ENCODE measurements around the gene TATDN3.
"Not testable (repeated sequence)": the region's sequence is repeated elsewhere in the genome, so short reads cannot be mapped to it uniquely, and the experiment has no call there.

Gene TATDN3

DNA sequence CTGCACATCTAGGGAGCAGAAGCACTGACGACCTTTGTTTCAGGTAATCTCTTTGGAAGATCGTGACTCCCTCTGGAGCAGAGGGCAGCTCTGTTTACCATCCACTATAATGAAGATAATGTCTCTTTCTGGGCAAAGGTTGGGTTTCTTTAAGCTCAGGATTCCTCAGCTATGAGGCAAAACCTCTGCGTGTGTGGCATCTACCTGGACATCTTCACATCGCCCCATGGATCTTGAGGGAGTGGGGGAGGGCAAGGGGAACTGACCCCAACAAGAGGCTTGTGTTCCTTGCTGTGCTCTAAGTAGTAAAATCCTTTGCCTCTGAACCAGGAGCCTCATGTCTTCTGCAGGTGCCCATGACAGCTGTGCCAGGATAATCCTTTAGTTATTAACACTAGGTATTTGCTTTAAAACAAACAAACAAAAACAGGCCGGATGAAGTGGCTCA lies 36.2 kb downstream of the TATDN3 start:
- H3K4me3 ChIP-seq: no peak overlapping the region
- H3K27ac ChIP-seq: no peak overlapping the region
- H3K36me3 ChIP-seq (ENCODE audit: insufficient read depth, low read length): no peaks in the 10 kb centered on the region
- H3K9ac ChIP-seq (ENCODE audit: insufficient read length): no peak overlapping the region
- peaks cover 8% of the 10 kb centered on the region; the same call in 1 of the 2 replicates for H3K9me3 ChIP-seq (ENCODE audit: low read depth, low read length)
- TF ChIP-seq POLR2AphosphoS5 (IDR thresholded peaks at IDR 0.05; ENCODE audit: borderline replicate concordance, low read depth, low read length) (no peak), FOXP2 (optimal IDR thresholded peaks at IDR 0.05; ENCODE audit: control extremely low read depth, extremely low read length, insufficient read depth) (no peak), EZH2 (IDR thresholded peaks at IDR 0.05) (no peak)
- DNase-seq (ENCODE audit: low read depth, low spot score): no peak

DNA sequence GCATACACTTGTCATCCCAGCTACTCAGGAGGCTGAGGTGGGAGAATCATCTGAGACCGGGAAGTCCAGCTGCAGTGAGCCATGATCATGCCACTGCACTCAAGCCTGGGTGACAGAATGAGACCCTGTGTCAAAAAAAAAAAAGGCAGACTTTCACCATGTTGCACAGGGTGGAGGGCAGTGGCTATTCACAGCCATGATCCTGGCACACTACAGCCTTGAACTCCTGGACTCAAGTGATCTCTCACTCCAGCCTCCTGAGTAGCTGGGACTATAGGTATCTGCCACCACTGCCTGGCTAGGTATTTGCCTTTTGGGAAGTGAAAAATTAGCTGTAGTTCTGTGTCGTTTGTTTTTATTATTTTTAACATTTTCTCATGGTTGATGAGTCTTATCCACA lies 36.7 kb downstream of the TATDN3 start:
- H3K36me3 ChIP-seq (ENCODE audit: insufficient read depth, low read length): no peaks in the 10 kb centered on the region
- no peak for DNase-seq (ENCODE audit: low read depth, low spot score)
- H3K4me3 ChIP-seq: no peak overlapping the region
- H3K27ac ChIP-seq: no peak overlapping the region
- H3K9me3 ChIP-seq (ENCODE audit: low read depth, low read length): peaks cover 8% of the 10 kb centered on the region; the same call in 1 of the 2 replicates
- TF ChIP-seq EZH2 (IDR thresholded peaks at IDR 0.05) (no peak), POLR2AphosphoS5 (IDR thresholded peaks at IDR 0.05; ENCODE audit: borderline replicate concordance, low read depth, low read length) (no peak), FOXP2 (optimal IDR thresholded peaks at IDR 0.05; ENCODE audit: control extremely low read depth, extremely low read length, insufficient read depth) (no peak)
- no peak overlapping the region for H3K9ac ChIP-seq (ENCODE audit: insufficient read length)

DNA sequence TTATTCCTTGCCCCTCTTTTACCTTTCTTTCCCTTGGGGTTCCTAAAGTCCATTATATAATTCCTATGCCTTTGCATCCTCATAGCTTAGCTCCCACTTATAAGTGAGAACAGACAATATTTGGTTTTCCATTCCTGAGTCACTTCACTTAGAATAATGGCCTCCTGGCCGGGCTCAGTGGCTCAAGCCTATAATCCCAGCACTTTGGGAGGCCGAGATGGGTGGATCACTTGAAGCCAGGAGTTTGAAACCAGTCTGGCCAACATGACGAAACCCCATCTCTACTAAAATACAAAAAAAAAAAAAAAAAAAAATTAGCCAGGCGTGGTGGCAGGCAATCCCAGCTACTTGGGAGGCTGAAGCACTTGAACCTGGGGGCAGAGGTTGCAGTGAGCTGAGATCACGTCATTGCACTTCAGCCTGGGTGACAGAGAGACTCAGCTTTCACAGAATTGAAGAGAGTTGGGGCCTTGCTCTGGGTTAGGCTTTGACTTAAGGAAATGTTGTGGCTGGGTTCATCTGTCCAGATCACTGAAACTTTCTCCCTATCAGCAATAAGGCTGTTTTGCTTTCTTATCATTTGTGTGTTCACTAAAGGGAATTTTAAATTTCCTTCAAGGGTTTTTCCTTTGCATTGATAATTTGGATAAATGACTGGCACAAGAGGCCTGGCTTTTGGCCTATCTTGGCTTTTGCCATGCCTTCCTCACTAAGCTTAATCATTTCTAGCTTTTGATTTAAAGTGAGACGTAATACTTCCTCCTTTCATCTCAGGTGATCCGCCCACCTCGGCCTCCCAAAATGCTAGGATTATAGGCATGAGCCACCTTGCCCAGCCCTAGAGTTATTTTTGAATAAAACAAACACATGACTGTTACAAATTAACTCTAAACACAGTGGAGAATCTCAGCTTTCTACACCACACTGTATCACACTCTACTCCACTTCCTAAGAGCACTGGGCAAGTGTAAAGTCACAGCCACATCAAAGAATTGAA lies 41.8 kb downstream of the TATDN3 start:
- H3K9ac ChIP-seq (ENCODE audit: insufficient read length); H3K36me3 ChIP-seq (ENCODE audit: insufficient read depth, low read length); H3K9me3 ChIP-seq (ENCODE audit: low read depth, low read length); DNase-seq (ENCODE audit: low read depth, low spot score); H3K27ac ChIP-seq; H3K4me3 ChIP-seq: not testable (repeated sequence)

DNA sequence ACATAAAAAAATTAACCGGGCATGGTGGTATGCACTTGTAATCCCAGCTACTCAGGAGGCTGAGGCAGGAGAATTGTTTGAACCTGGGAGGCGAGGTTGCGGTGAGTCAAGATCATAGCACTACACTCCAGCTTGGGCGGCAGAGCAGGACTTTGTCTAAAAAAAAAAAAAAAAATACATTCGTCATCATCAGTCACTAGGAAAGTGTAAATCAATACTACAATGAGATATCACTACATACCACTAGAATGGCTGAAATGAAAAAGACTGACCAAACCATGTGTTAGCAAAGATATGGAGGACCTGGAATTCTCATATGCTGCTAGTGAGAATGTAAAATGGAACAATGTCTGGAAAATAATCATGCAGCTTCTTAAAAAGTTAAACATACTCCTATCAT lies 46.5 kb downstream of the TATDN3 start:
- H3K4me3 ChIP-seq: no peak overlapping the region
- H3K27ac ChIP-seq: no peak overlapping the region
- no peak for TF ChIP-seq FOXP2 (optimal IDR thresholded peaks at IDR 0.05; ENCODE audit: control extremely low read depth, extremely low read length, insufficient read depth)
- TF ChIP-seq POLR2AphosphoS5 (IDR thresholded peaks at IDR 0.05; ENCODE audit: borderline replicate concordance, low read depth, low read length): no peak
- no peak for TF ChIP-seq EZH2 (IDR thresholded peaks at IDR 0.05)
- H3K9me3 ChIP-seq (ENCODE audit: low read depth, low read length): no peaks in the 10 kb centered on the region
- DNase-seq (ENCODE audit: low read depth, low spot score): no peak
- H3K36me3 ChIP-seq (ENCODE audit: insufficient read depth, low read length): no peaks in the 10 kb centered on the region
- no peak overlapping the region for H3K9ac ChIP-seq (ENCODE audit: insufficient read length)

DNA sequence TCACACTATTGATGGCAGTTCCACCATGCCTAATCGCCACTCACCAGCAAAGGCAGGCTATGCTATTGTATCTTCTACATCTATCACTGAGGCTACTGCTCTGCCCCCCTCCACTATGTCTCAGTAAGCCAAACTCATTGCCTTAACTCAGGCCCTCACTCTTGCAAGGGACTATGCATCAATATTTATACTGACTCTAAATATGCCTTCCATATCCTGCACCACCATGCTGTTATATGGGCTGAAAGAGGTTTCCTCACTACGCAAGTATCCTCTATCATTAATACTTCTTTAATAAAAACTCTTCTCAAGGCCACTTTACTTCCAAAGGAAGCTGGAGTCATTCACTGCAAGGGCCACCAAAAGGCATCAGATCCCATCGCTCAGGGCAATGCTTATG lies 52.8 kb downstream of the TATDN3 start:
- not testable (repeated sequence) for H3K36me3 ChIP-seq (ENCODE audit: insufficient read depth, low read length); H3K27ac ChIP-seq; H3K9ac ChIP-seq (ENCODE audit: insufficient read length); H3K4me3 ChIP-seq; H3K9me3 ChIP-seq (ENCODE audit: low read depth, low read length); DNase-seq (ENCODE audit: low read depth, low spot score)

DNA sequence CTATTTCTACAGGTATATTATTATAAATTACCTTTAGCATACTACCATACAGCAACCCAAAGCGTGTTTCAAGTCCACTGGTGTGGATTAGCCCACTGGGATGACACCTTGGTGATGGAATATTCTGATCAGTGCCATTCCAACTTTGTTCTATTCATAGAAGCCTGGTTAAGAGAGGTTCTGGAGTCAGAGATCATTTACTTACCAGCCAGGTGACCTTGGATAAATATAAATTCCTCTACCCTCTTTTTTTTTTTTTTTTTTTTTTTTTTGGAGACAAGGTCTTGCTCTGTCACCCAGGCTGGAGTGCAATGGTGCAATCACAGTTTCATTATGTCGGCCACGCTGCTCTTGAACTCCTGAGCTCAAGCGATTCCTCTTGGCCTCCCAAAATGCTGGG lies 55.9 kb downstream of the TATDN3 start, which contains the start of gene SPATA45:
Gene SPATA45, minus strand, starts transcription at position 101 of the 400 bp plus-strand sequence. CDS start 11,500 bp downstream, outside the sequence.
- no peak within 1 kb of the TSS for H3K27ac ChIP-seq
- TF ChIP-seq FOXP2 (optimal IDR thresholded peaks at IDR 0.05; ENCODE audit: control extremely low read depth, extremely low read length, insufficient read depth) (no peak), EZH2 (IDR thresholded peaks at IDR 0.05) (no peak), POLR2AphosphoS5 (IDR thresholded peaks at IDR 0.05; ENCODE audit: borderline replicate concordance, low read depth, low read length) (no peak)
- no peak for DNase-seq (ENCODE audit: low read depth, low spot score)
- H3K9ac ChIP-seq (ENCODE audit: insufficient read length): no peak within 1 kb of the TSS
- H3K36me3 ChIP-seq (ENCODE audit: insufficient read depth, low read length): no peaks in the 10 kb centered on the region
- no peaks in the 10 kb centered on the region for H3K9me3 ChIP-seq (ENCODE audit: low read depth, low read length)
- no peak within 1 kb of the TSS for H3K4me3 ChIP-seq

DNA sequence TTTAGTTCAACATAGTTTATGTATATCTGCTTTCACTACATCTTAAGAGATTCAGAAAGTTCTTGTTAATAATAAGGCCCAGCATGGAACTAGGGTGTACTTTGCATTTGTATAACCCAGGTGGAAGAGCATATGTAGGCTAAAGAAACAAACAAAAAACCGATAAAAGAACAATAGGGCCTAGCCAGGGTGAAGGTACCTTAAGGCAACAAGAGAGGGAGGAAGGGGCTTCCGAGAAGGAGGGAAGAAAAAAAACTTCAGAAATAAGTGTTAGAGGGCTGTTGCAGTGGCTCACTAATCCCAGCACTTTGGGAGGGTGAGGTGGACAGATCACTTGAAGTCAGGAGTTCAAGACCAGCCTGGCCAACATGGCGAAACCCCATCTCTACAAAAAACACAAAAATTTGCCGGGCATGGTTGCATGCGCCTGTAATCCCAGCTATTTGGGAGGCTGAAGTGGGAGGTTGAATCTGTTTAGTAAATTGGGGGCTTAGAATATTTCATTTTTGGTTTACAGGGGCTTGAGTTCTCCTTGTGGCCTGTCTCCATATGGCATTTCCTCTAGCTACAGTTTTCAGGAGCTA lies 60.5 kb downstream of the TATDN3 start:
- H3K36me3 ChIP-seq (ENCODE audit: insufficient read depth, low read length): no peaks in the 10 kb centered on the region
- no peak overlapping the region for H3K4me3 ChIP-seq
- DNase-seq (ENCODE audit: low read depth, low spot score): no peak
- no peak overlapping the region for H3K9ac ChIP-seq (ENCODE audit: insufficient read length)
- H3K27ac ChIP-seq: no peak overlapping the region
- TF ChIP-seq EZH2 (IDR thresholded peaks at IDR 0.05) (no peak), FOXP2 (optimal IDR thresholded peaks at IDR 0.05; ENCODE audit: control extremely low read depth, extremely low read length, insufficient read depth) (no peak), POLR2AphosphoS5 (IDR thresholded peaks at IDR 0.05; ENCODE audit: borderline replicate concordance, low read depth, low read length) (no peak)
- H3K9me3 ChIP-seq (ENCODE audit: low read depth, low read length): no peaks in the 10 kb centered on the region

DNA sequence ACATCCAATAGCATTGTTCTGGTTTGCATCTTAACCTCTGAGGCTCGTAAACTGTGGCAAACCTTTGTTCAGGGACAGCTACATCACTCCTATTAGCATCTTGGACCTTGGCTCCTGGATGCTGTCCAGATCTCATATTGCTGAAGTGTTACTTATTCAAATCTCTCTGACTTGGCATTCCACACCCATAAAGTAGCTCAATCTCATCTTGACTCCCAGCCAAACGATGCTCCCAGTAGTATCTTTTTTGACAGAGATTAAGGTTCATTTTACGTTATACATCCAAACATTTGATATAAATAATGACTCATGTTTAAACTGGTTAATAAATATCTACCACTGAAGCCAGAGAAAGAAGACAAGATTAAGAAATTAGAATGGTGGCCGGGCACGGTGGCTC lies 62.0 kb downstream of the TATDN3 start:
- Histone ChIP-seq H3K9ac (ENCODE audit: insufficient read length) (no peak overlapping the region), H3K27ac (no peak overlapping the region), H3K36me3 (ENCODE audit: insufficient read depth, low read length) (no peaks in the 10 kb centered on the region), H3K4me3 (no peak overlapping the region), H3K9me3 (ENCODE audit: low read depth, low read length) (no peaks in the 10 kb centered on the region)
- DNase-seq (ENCODE audit: low read depth, low spot score): no peak
- no peak for TF ChIP-seq FOXP2 (optimal IDR thresholded peaks at IDR 0.05; ENCODE audit: control extremely low read depth, extremely low read length, insufficient read depth)
- TF ChIP-seq EZH2 (IDR thresholded peaks at IDR 0.05): no peak
- TF ChIP-seq POLR2AphosphoS5 (IDR thresholded peaks at IDR 0.05; ENCODE audit: borderline replicate concordance, low read depth, low read length): no peak
